OCI-M2 (cell line): ENCODE measurements around the gene COL1A1.

Experiments
- DNase-seq: peaks from one replicate; lab custom pipeline; 2025; ENCODE audit not compliant: unreplicated experiment; lab: John Stamatoyannopoulos, UW

COL1A1 gene

DNA sequence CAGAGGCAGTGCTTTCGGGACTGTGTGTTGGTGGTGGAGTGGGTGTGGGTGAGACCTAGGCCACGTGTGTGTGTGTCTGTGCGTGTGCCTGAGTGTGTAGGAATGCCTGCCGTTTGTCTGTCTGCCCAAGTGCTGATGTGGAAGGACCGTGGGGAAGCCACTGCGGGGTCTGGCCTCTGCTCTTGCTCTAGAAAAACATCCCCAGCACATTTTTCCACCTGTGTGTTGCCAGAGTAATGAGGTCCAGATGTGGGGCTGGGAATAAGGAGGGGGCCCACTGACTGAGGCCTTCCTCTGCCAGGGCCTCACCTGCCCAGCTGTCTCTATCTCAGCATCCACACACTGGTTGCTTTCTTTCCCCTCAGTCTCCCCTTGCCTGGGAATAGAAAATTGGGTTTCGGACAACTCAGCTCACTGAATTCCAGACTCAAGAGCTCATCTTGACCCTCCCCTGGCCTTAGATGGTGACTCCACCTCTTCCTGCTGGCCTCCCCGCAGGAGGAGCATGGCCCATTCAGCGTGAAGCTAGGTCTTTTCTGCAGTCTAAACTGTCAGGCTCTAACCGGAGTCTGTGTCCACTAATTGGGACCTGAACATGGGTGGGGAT, 28.0 kb downstream of the COL1A1 start:
- DNase-seq = no peak

GRCh38 chr17:50172936-50173334, 28.5 kb downstream of the COL1A1 start:
- no peak for DNase-seq

DNA sequence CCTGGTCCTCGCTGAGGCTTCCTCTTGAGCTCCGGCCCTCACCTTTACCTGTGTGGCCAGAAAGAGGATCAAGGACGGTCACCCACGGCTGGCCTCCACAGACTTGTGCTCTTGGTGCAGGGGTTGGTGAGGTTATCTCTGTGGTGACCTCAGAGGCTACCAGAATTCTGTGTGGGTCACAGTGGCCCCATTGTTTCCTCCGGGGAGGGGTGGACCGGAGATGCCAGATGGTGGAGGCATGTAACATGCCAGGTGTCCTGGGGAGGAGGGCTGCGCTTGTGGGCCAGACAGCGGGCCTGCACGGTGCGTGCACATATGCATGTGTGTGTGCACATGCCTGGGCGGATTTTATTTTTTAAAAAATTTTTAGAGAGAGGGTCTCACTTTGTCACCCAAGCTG, 29.3 kb downstream of the COL1A1 start:
- no peak for DNase-seq

DNA sequence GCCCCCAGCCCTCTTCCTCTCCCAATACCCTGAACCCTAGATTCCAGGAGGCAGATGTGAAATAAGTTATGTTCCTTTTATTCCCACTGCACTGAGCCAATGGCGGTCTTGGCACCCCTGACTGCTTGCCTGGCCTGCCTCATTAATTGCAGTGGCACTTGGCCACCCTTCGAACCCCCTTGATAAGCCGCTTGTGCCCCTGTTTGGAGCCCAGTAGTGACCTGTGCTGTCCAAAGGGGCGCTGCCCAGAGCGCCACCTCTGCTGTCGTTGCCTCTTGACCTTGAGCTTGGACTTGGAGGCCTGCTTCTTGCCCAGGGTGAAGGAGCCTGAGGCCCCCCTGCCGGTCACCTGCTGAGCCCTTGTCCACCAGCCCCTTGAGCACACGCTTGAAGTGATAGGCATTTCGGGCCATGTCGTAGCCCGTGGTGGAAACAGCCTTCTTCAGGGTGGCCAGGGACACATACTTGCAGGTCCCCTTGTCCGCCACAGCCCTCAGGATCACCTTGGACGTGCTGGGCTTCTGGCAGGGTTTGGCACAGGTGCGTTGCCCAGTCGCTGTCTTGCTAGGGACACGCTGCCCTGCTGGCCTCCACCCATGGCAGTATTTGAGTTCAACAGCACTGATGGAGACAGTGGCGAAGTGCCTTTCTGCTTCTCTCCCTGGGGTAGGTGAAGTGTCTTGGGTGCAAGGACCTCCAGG, 29.9 kb downstream of the COL1A1 start:
- no peak for DNase-seq

- no peak for DNase-seq
Measured at GRCh38 chr17:50170662-50171370, 30.6 kb downstream of the COL1A1 start.

GRCh38 chr17:50169881-50170459, 31.5 kb downstream of the COL1A1 start:
- DNase-seq = no peak

DNA sequence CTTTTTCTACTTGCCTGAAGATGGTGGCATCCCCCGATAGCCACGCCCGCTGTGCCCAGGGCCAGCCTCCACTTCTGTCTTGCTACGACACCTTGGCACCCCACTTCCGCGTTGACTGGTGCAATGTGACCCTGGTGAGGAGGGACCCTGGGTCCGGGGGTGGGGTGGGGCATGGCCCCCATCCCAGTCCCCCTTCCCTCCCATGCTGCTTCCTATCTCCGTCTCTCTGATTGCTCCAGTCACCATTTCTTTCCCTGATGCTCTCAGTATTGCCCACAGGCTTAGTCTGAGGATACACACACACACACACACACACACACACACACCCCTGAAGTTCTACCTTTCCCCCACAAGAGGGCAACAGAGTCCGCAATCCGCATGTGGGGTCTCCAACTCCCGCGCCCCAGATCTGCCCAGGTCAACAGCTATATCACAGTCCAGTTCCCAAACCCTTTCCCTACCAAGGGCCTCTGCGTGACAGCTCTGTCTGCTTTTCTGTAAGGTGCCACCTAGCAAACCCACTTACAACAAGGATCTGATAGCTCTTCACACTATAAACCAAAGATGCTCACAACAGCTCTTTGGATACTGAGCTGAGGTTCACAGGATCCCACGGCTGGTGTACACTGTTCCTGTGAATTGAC, 32.2 kb downstream of the COL1A1 start:
- peak; percentile 25 for DNase-seq

DNA sequence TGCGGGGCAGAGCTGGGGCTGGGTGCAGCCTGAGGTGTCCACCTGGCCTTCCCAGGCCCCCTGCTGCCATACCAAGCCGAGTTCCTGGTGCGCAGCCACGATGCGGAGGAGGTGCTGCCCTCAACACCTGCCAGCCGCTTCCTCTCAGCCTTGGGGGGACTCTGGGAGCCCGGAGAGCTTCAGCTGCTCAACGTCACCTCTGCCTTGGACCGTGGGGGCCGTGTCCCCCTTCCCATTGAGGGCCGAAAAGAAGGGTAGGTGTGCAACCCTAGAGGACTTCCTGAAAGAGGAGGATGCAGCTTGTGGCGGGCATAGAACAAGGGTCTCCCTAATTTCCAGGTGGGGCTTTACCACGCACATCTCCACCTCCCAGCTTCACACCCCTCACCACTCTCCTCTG, 33.1 kb downstream of the COL1A1 start:
- DNase-seq = no peak

DNA sequence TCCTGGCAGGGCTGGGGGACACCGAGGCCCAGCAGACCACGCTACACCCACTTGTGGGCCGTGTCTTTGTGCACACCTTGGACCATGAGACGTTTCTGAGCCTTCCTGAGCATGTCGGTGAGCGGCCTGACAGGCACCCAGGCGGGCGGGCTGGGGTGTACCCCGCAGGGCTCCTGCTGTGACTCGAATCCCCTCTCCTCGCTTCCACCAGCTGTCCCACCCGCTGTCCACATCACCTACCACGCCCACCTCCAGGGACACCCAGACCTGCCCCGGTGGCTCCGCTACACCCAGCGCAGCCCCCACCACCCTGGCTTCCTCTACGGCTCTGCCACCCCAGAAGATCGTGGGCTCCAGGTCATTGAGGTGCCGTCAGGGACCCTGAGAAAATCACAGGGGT, 34.1 kb downstream of the COL1A1 start:
- no peak for DNase-seq

DNA sequence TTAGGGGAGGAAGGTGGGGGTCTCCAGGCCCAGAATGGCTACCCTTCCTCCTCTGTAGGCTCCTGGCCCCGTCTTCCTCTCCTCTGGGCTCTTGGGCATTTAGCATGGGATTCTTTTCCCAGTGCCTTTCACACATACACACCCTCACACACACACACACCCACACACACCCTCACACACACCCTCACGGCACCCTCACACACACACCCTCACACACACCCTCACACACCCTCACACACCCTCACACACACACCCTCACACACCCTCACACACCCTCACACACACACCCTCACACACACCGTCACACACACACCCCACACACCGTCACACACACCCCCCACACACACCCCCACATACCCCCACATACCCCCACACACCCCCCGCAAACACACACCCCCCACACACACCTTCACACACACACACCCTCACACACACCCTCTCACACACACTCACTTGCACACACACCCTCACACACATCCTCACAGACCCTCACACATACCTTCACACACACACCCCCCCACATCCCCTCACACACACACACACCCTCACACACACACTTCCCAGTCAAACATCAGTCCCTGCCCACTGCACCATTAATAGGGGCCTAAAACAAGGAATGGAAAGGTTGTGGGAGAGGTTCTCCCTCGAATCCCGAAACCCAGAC, 34.8 kb downstream of the COL1A1 start:
- DNase-seq = no peak

DNA sequence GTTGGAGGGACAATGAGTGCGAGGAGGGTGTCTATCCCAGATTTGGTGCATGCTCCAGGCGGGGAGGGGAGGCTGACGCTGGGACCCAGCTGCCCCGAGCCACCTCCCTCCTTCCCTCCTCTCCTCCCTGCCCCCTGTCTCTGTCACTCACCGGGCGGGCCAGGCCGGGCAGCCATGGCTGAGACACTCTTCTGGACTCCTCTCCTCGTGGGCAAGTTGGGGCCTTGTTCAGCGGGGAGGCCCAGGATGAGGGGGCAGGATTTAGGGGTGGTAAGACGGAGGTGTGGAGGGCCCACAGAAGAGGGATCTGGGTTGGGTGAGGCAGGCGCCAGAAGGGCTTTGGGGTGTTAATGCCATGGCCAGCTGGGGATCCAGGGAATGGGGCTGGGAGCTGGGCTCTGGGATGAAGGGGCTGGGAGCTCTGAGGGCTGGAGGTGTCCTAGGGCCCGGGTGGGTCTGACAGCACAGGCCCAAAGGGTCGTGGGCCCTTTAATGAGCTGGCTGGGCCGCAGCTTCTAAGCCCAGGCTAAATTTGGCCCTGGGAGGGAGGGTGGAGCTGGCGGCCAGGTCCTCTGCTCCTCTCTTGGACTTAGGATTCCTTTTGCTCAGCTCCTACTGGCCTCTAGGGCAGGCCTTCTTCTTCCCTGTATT, 35.4 kb downstream of the COL1A1 start, which contains the start of gene SGCA:
TSS of gene SGCA (plus strand) at position 139 of the 651 bp plus-strand sequence. CDS start at position 175, 36 bp downstream.
- no peak for DNase-seq

- no peak for DNase-seq
Measured at GRCh38 chr17:50165466-50165865, 36.0 kb downstream of the COL1A1 start.

GRCh38 chr17:50165066-50165465, 36.4 kb downstream of the COL1A1 start:
- DNase-seq = no peak

GRCh38 chr17:50164697-50164988, 36.8 kb downstream of the COL1A1 start:
- no peak for DNase-seq

DNA sequence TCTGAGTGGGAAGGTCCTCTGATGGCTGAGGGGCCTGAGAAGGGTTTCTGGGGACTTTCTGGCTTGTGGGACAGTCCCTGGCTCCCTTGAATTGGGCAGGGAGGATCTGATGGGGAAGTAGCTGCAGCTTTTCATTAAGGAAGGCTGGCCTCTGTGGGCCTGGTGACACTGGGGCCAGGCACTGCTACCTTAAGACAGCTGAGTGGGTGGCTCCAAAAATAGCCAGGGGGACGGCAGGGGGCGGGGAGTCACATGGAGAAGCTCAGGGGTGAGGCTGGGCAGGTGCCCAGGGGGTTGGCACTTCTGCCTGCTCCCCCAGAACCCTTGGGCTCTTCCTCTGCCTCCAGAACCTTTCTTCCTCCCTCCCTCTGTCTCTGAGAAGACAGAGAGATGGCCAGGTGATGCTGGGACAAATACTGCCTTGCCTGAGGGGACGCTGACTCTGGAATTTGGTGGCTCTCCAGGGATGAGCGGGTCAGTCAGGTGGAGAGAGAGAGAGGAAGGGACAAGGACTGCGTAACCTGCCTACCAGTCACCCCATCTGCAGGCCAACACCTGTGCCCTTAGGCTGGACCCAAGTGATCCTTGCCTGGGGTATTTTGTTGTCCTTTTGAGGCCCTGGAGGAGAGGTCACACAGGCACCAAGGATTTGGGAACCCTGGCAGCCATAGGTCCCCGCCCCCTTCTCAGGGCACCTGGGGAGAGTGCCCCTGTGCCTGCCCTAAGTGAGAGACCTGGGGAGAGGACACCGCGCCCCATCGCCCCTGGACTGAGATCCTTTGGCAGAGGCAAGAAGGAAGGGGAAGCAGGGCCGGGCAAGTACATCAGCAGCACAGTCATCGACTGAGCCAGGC, 37.4 kb downstream of the COL1A1 start:
- no peak for DNase-seq

- DNase-seq = no peak
Measured at GRCh38 chr17:50162466-50163254, 38.8 kb downstream of the COL1A1 start.

DNA sequence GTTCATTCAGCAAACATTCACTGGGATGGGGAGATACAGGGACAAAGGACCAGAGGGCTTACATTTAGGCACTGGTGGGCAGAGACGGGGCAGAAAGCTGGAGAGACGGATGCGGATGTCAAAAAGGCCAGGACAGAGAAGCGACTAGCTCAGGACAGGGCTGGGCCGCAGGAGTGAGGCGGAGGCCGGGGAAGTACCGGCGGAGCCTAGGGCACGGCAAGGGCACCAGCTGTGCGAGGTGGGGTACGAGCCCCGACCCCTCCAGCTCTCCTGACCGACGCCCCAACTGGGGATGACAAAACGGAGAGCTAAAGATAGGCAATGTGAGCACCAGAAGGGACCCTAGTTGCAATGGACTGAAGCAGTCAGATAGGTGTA, 39.5 kb downstream of the COL1A1 start:
- no peak for DNase-seq

GRCh38 chr17:50161023-50161910, 40.2 kb downstream of the COL1A1 start:
- DNase-seq = peak; percentile 47
